Keratinocyte (primary cell): ENCODE results near the gene KLHDC3. TPM values are rescaled to one million over a fixed set of nuclear protein-coding genes. Genes with fewer than 3 reads are reported as not detected.
A peak's percentile ranks its signal among the peaks of the same experiment; 100 is the strongest.

ENCODE experiments used
- DNase-seq: peaks from one replicate; pipeline ENCODE4 v3.0.0-alpha.2; 2011; ENCODE audit warnings: low read depth, missing footprints, low spot score
- FAIRE-seq: peaks from 2 replicates; lab custom pipeline; 2011; peaks lifted over from hg19 to GRCh38; lab: Jason Lieb, UNC
- H2AFZ ChIP-seq: 2 replicates; pipeline ENCODE4 v1.6.0; 2012; ENCODE audit warnings: low read length, control low read depth, inconsistent platforms; ENCODE audit not compliant: control insufficient read depth
- H3K27ac ChIP-seq: 2 replicates; pipeline ENCODE4 v1.5.1; 2011; ENCODE audit warnings: low read length; ENCODE audit not compliant: control insufficient read depth, insufficient read depth
- H3K27me3 ChIP-seq: 3 replicates; pipeline ENCODE4 v1.6.0; 2011; ENCODE audit warnings: low read length; ENCODE audit not compliant: control insufficient read depth, insufficient read depth; ENCODE audit errors: extremely low read depth
- H3K36me3 ChIP-seq, 2 experiments: 2 replicates in 1 of 2; 3 replicates in 1 of 2; pipeline ENCODE4 v1.5.1; 2011; ENCODE audit warnings: low read length in 2 of 2, mild to moderate bottlenecking in 1 of 2; ENCODE audit not compliant: control insufficient read depth in 2 of 2, insufficient read depth in 2 of 2; ENCODE audit errors: extremely low read depth in 1 of 2
- H3K4me1 ChIP-seq: 3 replicates; pipeline ENCODE4 v1.5.1; 2011; ENCODE audit warnings: low read length; ENCODE audit not compliant: control insufficient read depth, insufficient read depth; ENCODE audit errors: extremely low read depth
- H3K4me2 ChIP-seq: 3 replicates; pipeline ENCODE4 v1.6.0; 2011; ENCODE audit warnings: low read depth, low read length; ENCODE audit not compliant: control insufficient read depth, insufficient read depth; ENCODE audit errors: extremely low read depth
- H3K4me3 ChIP-seq, 3 experiments: fragments of 200-600 bp in 1 of 3; sonication (generic) in 1 of 3; 2 replicates in 2 of 3; 3 replicates in 1 of 3; pipeline ENCODE4 v1.5.1; 2011 to 2016; ENCODE audit warnings: low read length in 3 of 3, mild to moderate bottlenecking in 3 of 3, control low read depth in 2 of 3, inconsistent platforms in 1 of 3, low read depth in 1 of 3, mixed read lengths in 1 of 3, mixed run types in 1 of 3, moderate library complexity in 1 of 3; ENCODE audit not compliant: control insufficient read depth in 2 of 3, insufficient read depth in 2 of 3; ENCODE audit errors: extremely low read depth in 1 of 3
- H3K79me2 ChIP-seq: 2 replicates; pipeline ENCODE4 v1.6.0; 2012; ENCODE audit warnings: low read length; ENCODE audit not compliant: control insufficient read depth, insufficient read depth
- H3K9ac ChIP-seq: 3 replicates; pipeline ENCODE4 v1.6.0; 2011; ENCODE audit warnings: low read length; ENCODE audit not compliant: control insufficient read depth, insufficient read depth; ENCODE audit errors: extremely low read depth
- H3K9me1 ChIP-seq: 3 replicates; pipeline ENCODE4 v1.6.0; 2011; ENCODE audit warnings: low read length; ENCODE audit not compliant: control insufficient read depth, insufficient read depth; ENCODE audit errors: extremely low read depth
- H3K9me3 ChIP-seq: 2 replicates; pipeline ENCODE4 v1.5.1; 2012; ENCODE audit warnings: low read depth, low read length; ENCODE audit not compliant: control insufficient read depth
- H4K20me1 ChIP-seq: 3 replicates; pipeline ENCODE4 v1.6.0; 2011; ENCODE audit warnings: low read length; ENCODE audit not compliant: control insufficient read depth, insufficient read depth; ENCODE audit errors: extremely low read depth
- EZH2 ChIP-seq: IDR thresholded peaks from one replicate; pipeline ENCODE4 v1.6.1; 2012; ENCODE audit warnings: inconsistent platforms, mild to moderate bottlenecking, low read length, moderate library complexity
- dilution Hi-C: fragments of 300-500 bp; cut with MboI; formaldehyde crosslinking; loops from one replicate; pipeline ENCODE4 v1.7.0; 2020; ENCODE audit warnings: low sequenced_read_pairs; ENCODE audit not compliant: extremely low pct_ligation_motif_present
- polyA plus RNA-seq, 5 experiments: library from polyadenylated mRNA; depleted of rRNA in 3 of 5; stranded (reverse) in 3 of 5; stranded (forward) in 1 of 5; unstranded in 1 of 5; fragments of >200 nt; gene quantifications; 1 replicate in 1 of 5; 2 replicates in 3 of 5; 3 replicates in 1 of 5; pipeline versions ENCODE4 v1.2.1 to v1.2.3, GENCODE V29; 2011 to 2012; ENCODE audit warnings: missing spikeins in 2 of 5, low read depth in 1 of 5, low replicate concordance in 1 of 5
- TF ChIP-seq, protein P1 (sequence below), 3 experiments: IDR thresholded peaks in 1 of 3; conservative IDR thresholded peaks in 1 of 3; optimal IDR thresholded peaks in 1 of 3; 2 replicates in 2 of 3; 3 replicates in 1 of 3; pipeline versions ENCODE3 to v1.5.1; 2011; ENCODE audit warnings: low read length in 3 of 3, mild to moderate bottlenecking in 3 of 3, moderate library complexity in 2 of 3, control low read depth in 1 of 3, inconsistent platforms in 1 of 3; ENCODE audit not compliant: insufficient read depth in 2 of 3; ENCODE audit errors: extremely low read depth in 1 of 3

KLHDC3 gene
- polyA plus RNA-seq, 1 donor (not counting 4 experiments of a cell fraction or from before 2014, with no cell fraction given), result 24.8 TPM

GRCh38 chr6:42984924-42985475 lies 29.0 kb upstream of the KLHDC3 start:
- Histone ChIP-seq H3K9me1 (peaks cover 5% of the 10 kb centered on the region), H3K27ac (peak overlapping the region; percentile 57), H3K4me1 (peaks cover 22% of the 10 kb centered on the region), H3K4me3 (peak overlapping the region; percentile 77 to 86 (median 83)), H3K36me3 (peaks cover 10 to 15% of the 10 kb centered on the region in 2 experiments), H3K27me3 (no peaks in the 10 kb centered on the region), H3K4me2 (peak overlapping the region; percentile 97), H3K79me2 (peaks cover 28% of the 10 kb centered on the region), H4K20me1 (no peaks in the 10 kb centered on the region), H3K9me3 (no peaks in the 10 kb centered on the region), H2AFZ (peak overlapping the region; percentile 70), H3K9ac (peak overlapping the region; percentile 85)
- TF ChIP-seq, protein P1, sequence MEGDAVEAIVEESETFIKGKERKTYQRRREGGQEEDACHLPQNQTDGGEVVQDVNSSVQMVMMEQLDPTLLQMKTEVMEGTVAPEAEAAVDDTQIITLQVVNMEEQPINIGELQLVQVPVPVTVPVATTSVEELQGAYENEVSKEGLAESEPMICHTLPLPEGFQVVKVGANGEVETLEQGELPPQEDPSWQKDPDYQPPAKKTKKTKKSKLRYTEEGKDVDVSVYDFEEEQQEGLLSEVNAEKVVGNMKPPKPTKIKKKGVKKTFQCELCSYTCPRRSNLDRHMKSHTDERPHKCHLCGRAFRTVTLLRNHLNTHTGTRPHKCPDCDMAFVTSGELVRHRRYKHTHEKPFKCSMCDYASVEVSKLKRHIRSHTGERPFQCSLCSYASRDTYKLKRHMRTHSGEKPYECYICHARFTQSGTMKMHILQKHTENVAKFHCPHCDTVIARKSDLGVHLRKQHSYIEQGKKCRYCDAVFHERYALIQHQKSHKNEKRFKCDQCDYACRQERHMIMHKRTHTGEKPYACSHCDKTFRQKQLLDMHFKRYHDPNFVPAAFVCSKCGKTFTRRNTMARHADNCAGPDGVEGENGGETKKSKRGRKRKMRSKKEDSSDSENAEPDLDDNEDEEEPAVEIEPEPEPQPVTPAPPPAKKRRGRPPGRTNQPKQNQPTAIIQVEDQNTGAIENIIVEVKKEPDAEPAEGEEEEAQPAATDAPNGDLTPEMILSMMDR (optimal IDR thresholded peaks at IDR 0.05 in 1 of 3, IDR thresholded peaks at IDR 0.05 in 1 of 3, conservative IDR thresholded peaks at IDR 0.05 in 1 of 3; ENCODE audit: extremely low read depth in 1 of 3, insufficient read depth in 2 of 3, low read length in 3 of 3), result no peak
- no peak for TF ChIP-seq EZH2
- dilution Hi-C loops, result no loop called here
- no peak for FAIRE-seq
- DNase-seq, result no peak

DNA sequence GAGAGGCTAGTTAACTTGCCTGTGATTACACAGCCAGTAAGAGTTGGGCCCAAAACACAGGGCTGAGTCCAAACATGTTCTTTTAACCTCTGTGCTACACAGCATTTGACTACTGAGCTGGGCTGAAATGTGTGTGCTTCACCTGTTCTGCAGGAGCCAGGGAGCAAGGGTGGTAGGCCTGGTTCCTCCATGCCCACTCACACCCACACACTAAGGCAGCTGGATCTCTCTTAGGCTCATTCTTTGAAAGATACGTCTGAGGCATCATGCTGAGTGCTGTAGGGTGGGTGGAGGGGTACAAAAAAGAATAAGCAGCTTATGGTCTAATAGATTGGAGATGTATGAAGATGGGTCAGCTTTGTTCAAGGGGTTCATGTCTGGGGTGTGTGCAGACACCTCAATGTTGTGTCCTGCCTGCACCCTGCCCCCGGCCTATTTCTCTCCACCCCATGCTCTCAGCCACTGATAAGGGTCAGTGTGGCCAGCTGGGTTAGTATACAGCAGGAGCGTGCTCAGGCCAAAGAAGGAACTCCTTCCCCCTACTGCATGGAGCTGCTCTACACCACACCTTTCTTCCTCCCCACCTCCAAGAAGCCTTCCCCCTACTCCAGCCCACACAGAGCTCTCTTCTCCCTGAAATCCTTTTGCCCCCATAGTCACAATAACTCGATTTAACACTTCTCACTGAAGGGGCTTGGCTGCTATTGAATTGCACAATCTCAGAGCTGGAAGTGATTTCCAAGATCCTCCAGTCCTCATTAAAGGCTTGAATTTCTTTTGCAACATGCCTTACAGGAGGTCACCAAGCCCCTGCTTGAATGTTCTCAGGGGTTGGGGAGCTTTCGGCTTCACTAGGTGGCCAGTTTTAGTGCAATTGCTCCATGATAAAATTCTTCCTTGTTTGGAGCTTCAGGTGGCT lies 26.3 kb upstream of the KLHDC3 start:
- no peaks in the 10 kb centered on the region for H3K27me3 ChIP-seq
- H3K9ac ChIP-seq, result no peak overlapping the region
- no peaks in the 10 kb centered on the region for H4K20me1 ChIP-seq
- peaks cover 28% of the 10 kb centered on the region for H3K79me2 ChIP-seq
- H3K4me2 ChIP-seq, result no peak overlapping the region
- H3K36me3 ChIP-seq, result peaks cover 19 to 20% of the 10 kb centered on the region in 2 experiments
- no peaks in the 10 kb centered on the region for H3K9me3 ChIP-seq
- peaks cover 5% of the 10 kb centered on the region for H3K9me1 ChIP-seq
- H3K27ac ChIP-seq, result no peak overlapping the region
- H2AFZ ChIP-seq, result no peak overlapping the region
- dilution Hi-C loops, result no loop called here
- no peak for TF ChIP-seq EZH2
- no peak for DNase-seq
- H3K4me1 ChIP-seq, result peaks cover 21% of the 10 kb centered on the region
- no peak overlapping the region for H3K4me3 ChIP-seq
- FAIRE-seq, result no peak
